ENCODE data around the gene NDRG3.
"Not testable (repeated sequence)": the region's sequence is repeated elsewhere in the genome, so short reads cannot be mapped to it uniquely, and the experiment has no call there.

The NDRG3 gene

GRCh38 chr20:36686944-36687343, 58.9 kb downstream of the NDRG3 start:
- no peak for DNase-seq

GRCh38 chr20:36686504-36686903, 59.4 kb downstream of the NDRG3 start:
- no peak for DNase-seq

GRCh38 chr20:36684747-36685146, 61.1 kb downstream of the NDRG3 start:
- DNase-seq = no peak

- DNase-seq = no peak
These were observed 63.6 kb downstream of the NDRG3 start for GRCh38 chr20:36682311-36682710.

- DNase-seq = no peak
These were observed 68.5 kb downstream of the NDRG3 start for GRCh38 chr20:36677422-36677771.

- no peak for DNase-seq
These were observed 69.0 kb downstream of the NDRG3 start for GRCh38 chr20:36676701-36677421.

GRCh38 chr20:36675545-36675944, 70.3 kb downstream of the NDRG3 start:
- not testable (repeated sequence) for DNase-seq

GRCh38 chr20:36672991-36673390, 72.9 kb downstream of the NDRG3 start:
- DNase-seq = no peak

GRCh38 chr20:36670665-36671357, 75.1 kb downstream of the NDRG3 start:
- DNase-seq = peak; percentile 84

- DNase-seq = peak; percentile 78
These were observed 79.6 kb downstream of the NDRG3 start for GRCh38 chr20:36666181-36666740.

GRCh38 chr20:36663031-36663430, 82.9 kb downstream of the NDRG3 start:
- no peak for DNase-seq

GRCh38 chr20:36658300-36658699, 87.6 kb downstream of the NDRG3 start:
- DNase-seq = no peak

- no peak for DNase-seq
These were observed 89.2 kb downstream of the NDRG3 start for GRCh38 chr20:36656733-36657132.

GRCh38 chr20:36655004-36655403, 90.9 kb downstream of the NDRG3 start:
- DNase-seq = no peak

- no peak for DNase-seq
These were observed 91.4 kb downstream of the NDRG3 start for GRCh38 chr20:36654506-36654905.

GRCh38 chr20:36653456-36653855, 92.4 kb downstream of the NDRG3 start:
- no peak for DNase-seq

- no peak for DNase-seq
These were observed 98.4 kb downstream of the NDRG3 start for GRCh38 chr20:36647196-36648121.

GRCh38 chr20:36646678-36647077, 99.2 kb downstream of the NDRG3 start:
- peak; percentile 60 for DNase-seq

GRCh38 chr20:36645998-36646397, 99.9 kb downstream of the NDRG3 start, which contains the start of gene SLA2:
Gene SLA2 (minus strand): TSS chr20:36646196. CDS start chr20:36641335, 4,861 bp downstream.
- DNase-seq = no peak

- DNase-seq = no peak
These were observed 100.5 kb downstream of the NDRG3 start for GRCh38 chr20:36645353-36645752.

GRCh38 chr20:36644706-36645095, 101.2 kb downstream of the NDRG3 start:
- no peak for DNase-seq

- DNase-seq = no peak
These were observed 101.7 kb downstream of the NDRG3 start for GRCh38 chr20:36644032-36644705.

GRCh38 chr20:36642136-36642535, 103.8 kb downstream of the NDRG3 start:
- DNase-seq = no peak
